Colonic mucosa (tissue), 4 donors: ENCODE data around the gene NUDT7. TPM values are rescaled to one million over a fixed set of nuclear protein-coding genes. Genes with fewer than 3 reads are reported as not detected.

Experiments used
- DNase-seq: peaks from one replicate; pipeline ENCODE4 v3.0.0-alpha.2; 2020
- H3K27ac ChIP-seq: fragments of 200-600 bp; one replicate; pipeline ENCODE4 v1.8.0; 2021
- H3K27me3 ChIP-seq: fragments of 200-600 bp; one replicate; pipeline ENCODE4 v1.8.0; 2021
- H3K36me3 ChIP-seq: fragments of 200-600 bp; one replicate; pipeline ENCODE4 v1.8.0; 2021
- H3K4me1 ChIP-seq: fragments of 200-600 bp; one replicate; pipeline ENCODE4 v1.8.0; 2021; ENCODE audit warnings: mild to moderate bottlenecking
- H3K4me3 ChIP-seq: fragments of 200-600 bp; one replicate; pipeline ENCODE4 v1.8.0; 2021
- H3K9ac ChIP-seq, 2 donors: one replicate each; pipeline ENCODE4 v1.7.0; 2013; ENCODE audit warnings: control low read depth in 2 of 2, low read depth in 2 of 2, low read length in 2 of 2
- H3K9me3 ChIP-seq: fragments of 200-600 bp; one replicate; pipeline ENCODE4 v1.8.0; 2021
- CTCF ChIP-seq: fragments of 200-600 bp; IDR thresholded peaks from one replicate; pipeline ENCODE4 v1.8.0; 2022; ENCODE audit warnings: antibody characterized with exemption, mild to moderate bottlenecking
- intact Hi-C: fragments of 100-400 bp; cut with DNase I; formaldehyde crosslinking; loops from one replicate; pipeline ENCODE4 v1.14.1; 2022
- total RNA-seq, 2 donors: library from RNA; stranded (reverse); fragmentation: NEBNext Ultra II Directional in 1 of 2; extraction: Animal tissue kit (Norgen Biotek cat#: 25700) in 1 of 2; gene quantifications; one replicate each; pipeline ENCODE4 v1.2.1, GENCODE V29; 2021
- donor health status: healthy.
- donor health status: DM: no; HTN: no; CAD: no.
- donor health status: DM: no; HTN: no; CAD: no.

NUDT7 gene
- total RNA-seq, 2 donors from 2014 or later = 12.7 to 17.7 TPM

GRCh38 chr16:77784441-77785372, 62.4 kb downstream of the NUDT7 start:
- Histone ChIP-seq H3K4me1 (no peaks in the 10 kb centered on the region), H3K9me3 (no peaks in the 10 kb centered on the region), H3K27me3 (peaks cover 20% of the 10 kb centered on the region), H3K27ac (no peak overlapping the region), H3K9ac (no peak overlapping the region), H3K4me3 (no peak overlapping the region), H3K36me3 (no peaks in the 10 kb centered on the region)
- no peak for TF ChIP-seq CTCF
- DNase-seq = no peak
- intact Hi-C loops = loop anchor here (5.0 kb wide), 2 partner anchors 107 to 188 kb away; no protein-coding TSS in a partner anchor

GRCh38 chr16:77785373-77785764, 63.1 kb downstream of the NUDT7 start:
- intact Hi-C loops = loop anchor here (5.0 kb wide), 2 partner anchors 108 to 187 kb away; no protein-coding TSS in a partner anchor
- Histone ChIP-seq H3K4me1 (no peaks in the 10 kb centered on the region), H3K9ac (no peak overlapping the region), H3K9me3 (no peaks in the 10 kb centered on the region), H3K36me3 (no peaks in the 10 kb centered on the region), H3K4me3 (no peak overlapping the region), H3K27me3 (peaks cover 27% of the 10 kb centered on the region), H3K27ac (no peak overlapping the region)
- no peak for DNase-seq
- TF ChIP-seq CTCF = no peak

GRCh38 chr16:77786186-77786847, 64.0 kb downstream of the NUDT7 start:
- Histone ChIP-seq H3K4me1 (no peaks in the 10 kb centered on the region), H3K4me3 (no peak overlapping the region), H3K27me3 (peaks cover 32% of the 10 kb centered on the region), H3K27ac (no peak overlapping the region), H3K9ac (no peak overlapping the region), H3K9me3 (no peaks in the 10 kb centered on the region), H3K36me3 (no peaks in the 10 kb centered on the region)
- no peak for DNase-seq
- TF ChIP-seq CTCF = no peak
- intact Hi-C loops = loop anchor here (5.0 kb wide), 2 partner anchors 109 to 186 kb away; no protein-coding TSS in a partner anchor

GRCh38 chr16:77787452-77787851, 65.1 kb downstream of the NUDT7 start:
- Histone ChIP-seq H3K36me3 (no peaks in the 10 kb centered on the region), H3K27ac (no peak overlapping the region), H3K9ac (no peak overlapping the region), H3K27me3 (peaks cover 32% of the 10 kb centered on the region), H3K4me3 (no peak overlapping the region), H3K9me3 (no peaks in the 10 kb centered on the region), H3K4me1 (no peaks in the 10 kb centered on the region)
- intact Hi-C loops = loop anchor here (5.0 kb wide), 2 partner anchors 110 to 185 kb away; no protein-coding TSS in a partner anchor
- no peak for TF ChIP-seq CTCF
- DNase-seq = no peak
